GM04504 (cell line): ENCODE measurements around the gene TNC.

ENCODE experiments used
- DNase-seq: peaks from one replicate; pipeline ENCODE4 v3.0.0-alpha.2; 2012; ENCODE audit warnings: low read depth

Gene TNC

DNA sequence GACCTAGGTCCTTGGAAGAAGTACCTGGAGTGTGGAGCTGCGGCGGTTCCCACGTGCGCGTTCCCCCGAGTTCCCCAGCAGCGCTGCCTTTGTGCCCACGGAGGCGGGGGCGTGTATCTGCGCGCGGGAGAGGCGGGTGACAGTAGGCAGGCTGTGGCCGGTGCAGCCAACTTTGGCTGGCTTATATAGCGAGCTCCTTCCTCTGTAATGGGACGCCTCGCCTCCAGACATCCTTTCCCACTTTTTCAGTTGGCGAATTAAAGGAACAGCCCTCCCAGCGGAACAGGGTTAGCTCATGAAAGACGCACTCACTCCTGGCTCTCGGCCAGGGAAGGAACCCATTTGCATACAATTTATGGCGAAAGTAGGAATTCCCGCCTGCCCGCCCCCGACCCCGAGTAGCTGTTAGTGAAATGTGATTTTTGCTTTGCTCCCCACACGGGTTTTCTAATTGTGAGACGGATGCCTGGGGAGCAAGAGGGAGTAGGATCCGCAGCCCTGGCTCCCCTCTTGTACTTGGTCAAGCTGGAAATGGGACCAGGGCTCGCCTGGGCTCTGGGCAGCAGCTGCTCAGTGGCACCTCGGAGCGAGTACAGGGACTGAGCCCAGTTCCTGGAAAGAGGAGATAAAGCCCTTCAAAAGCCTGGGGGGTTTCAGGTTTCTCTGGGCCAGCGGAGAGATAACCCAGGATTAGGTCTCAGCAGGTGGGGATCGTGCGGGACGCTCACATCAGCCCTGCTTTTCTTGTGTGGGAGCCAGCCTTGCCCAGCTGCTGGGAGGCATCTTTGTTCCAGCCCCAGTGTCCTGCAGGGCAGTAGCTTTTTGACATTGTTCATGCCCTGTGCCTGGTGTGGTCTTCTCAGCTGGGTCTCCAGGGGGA, at the start of gene TNC:
Gene TNC, minus strand, starts transcription at position 159 of the 880 bp plus-strand sequence. CDS start 27,139 bp downstream, outside the sequence.
- no peak for DNase-seq

DNA sequence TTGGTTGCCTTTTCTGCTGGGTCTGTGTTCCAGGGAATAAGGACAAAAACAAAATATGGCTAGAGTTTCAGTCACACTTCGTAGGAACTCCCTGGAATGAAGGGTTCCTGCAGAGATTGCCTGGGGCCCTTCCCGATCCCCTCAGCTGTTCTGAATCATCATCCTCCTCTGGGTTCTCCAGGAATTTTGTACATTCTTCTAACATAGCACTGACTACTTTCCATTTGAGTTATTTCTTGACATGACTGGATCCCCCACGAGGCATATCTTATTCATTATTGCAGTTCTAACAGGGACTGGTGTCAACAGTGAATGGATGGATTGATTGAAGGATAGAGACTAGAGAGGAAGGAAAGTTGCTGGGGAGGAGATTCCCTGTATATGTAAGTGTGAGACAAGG, 49.2 kb upstream of the TNC start:
- peak; percentile 62 for DNase-seq

DNA sequence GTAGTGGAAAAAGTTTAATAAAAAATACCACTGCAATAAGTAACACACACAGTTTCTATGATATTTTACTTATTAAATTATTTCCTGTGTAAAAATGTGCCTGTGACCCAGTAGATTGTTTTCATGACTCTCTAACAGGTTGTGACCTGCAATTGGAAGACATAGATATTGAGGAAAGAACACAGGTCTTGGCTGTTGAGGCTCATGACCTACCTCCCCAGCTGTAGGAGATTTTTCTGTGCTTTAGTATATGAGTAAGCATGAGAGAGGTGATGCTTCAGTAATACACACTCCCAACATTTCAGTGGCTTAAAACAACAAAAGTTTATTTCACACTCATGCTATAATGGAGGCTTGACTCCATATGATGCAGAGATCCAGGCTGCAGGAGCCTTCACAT, 47.3 kb upstream of the TNC start:
- no peak for DNase-seq

- no peak for DNase-seq
These were observed 46.6 kb upstream of the TNC start for GRCh38 chr9:115164511-115164974.

GRCh38 chr9:115162946-115163345, 45.0 kb upstream of the TNC start:
- DNase-seq = peak; percentile 45

- no peak for DNase-seq
These were observed 43.5 kb upstream of the TNC start for GRCh38 chr9:115161446-115161845.

- peak; percentile 81 for DNase-seq
These were observed 40.9 kb upstream of the TNC start for GRCh38 chr9:115158661-115159481.

GRCh38 chr9:115157245-115157674, 39.3 kb upstream of the TNC start:
- DNase-seq = peak; percentile 58

GRCh38 chr9:115155037-115155436, 37.1 kb upstream of the TNC start:
- no peak for DNase-seq

- DNase-seq = no peak
These were observed 36.7 kb upstream of the TNC start for GRCh38 chr9:115154617-115155016.

DNA sequence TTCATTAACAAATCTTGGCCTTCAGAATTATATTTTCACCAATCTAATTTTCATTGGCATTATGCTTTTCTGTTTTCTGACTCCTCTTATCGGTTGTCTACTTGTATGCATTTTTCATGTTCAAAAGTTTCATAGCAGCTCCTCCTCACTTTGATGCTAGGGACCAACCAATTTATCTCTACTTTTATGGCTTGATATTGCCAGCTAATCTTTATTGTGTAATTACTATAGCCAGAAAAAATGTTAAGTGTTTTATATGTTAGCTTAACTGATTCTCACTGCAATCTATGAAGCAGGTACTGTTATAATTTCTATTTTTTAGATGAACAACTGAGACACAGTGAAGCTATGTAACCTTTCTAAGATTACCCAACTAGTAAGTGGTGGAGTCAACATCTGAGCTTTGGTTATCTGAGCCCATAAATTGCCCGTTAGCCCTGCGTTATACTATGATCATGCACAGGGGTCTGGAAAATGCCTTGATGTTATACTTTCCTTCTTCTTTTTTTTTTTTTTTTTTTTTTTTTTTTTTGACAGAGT, 34.4 kb upstream of the TNC start:
- DNase-seq = no peak

GRCh38 chr9:115148721-115149120, 30.8 kb upstream of the TNC start:
- DNase-seq = no peak

- DNase-seq = peak; percentile 88
These were observed 28.6 kb upstream of the TNC start for GRCh38 chr9:115146581-115147021.

DNA sequence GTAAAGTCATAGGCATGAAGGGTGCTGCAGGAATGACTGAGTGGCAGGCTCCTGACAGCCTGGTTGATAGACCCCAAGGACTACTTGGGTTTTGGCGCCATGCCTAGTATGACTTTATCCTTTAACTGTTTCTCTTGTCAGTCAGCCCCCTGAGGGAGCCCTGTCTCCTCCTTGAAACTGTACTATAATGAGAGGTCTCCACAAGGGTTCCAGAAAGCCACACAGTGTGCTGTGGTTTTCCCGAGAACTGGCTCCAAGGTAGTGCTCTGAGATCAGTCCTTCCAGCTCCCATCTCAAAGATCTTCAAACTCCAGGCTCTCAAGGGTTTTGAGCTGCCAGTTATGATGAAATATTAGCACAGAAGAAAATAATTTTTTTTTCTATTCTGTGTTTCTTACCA, 26.7 kb upstream of the TNC start:
- no peak for DNase-seq

- DNase-seq = no peak
These were observed 25.7 kb upstream of the TNC start for GRCh38 chr9:115143689-115144088.

DNA sequence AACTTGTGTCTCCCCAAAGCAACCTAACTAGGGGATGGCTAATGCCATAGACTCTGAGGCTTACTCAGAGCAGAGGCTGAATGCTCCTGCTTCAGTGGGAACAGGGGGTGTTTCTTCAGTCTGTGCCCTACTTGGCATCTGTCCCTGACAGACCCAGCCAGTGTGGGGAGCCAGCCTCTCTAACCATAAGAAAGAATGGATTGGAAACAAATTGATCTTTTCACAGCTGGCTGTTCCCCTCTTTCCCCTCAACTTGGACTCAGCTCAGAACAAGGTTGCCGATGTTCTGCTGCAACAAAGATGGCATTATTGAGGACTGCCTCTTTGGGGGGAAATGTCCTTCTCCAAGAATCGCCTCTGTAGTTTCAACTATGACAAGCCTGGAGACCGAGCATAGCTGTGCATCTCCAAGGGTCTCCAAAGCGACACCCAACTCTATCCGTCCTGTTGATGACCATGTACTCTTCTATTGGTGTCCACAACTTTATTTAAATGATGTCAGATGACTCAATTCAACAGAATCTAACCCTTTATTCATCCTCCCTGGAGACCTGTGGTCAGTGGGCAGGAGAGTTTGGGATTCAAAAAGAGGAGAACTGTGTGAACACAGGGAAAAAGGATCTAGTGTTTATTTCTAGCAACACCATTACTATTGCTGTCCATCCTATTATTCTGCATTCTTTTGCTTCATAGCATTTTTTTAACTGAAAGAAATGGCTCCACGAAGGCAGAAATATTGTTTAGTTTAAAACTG, 24.7 kb upstream of the TNC start:
- no peak for DNase-seq

DNA sequence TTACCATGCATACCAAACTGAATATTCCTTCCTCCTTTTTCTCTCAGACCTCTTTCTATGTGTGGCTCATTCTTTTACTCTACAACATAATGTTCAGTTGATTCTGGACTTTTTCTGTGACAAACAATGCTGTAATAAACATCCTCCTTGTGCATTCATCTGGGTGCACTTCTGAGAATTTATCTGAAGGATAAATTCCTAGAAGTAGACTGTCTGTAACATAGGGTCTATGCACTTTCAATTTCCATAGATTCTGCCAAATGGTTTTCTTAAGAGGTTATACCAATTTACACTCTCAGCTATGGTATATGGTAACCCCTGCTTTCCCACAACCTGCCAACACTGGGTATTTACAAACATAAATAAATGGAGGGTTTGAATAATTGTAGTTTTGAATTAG, 24.1 kb upstream of the TNC start:
- no peak for DNase-seq

- DNase-seq = no peak
These were observed 23.7 kb upstream of the TNC start for GRCh38 chr9:115141612-115142011.

GRCh38 chr9:115138151-115138550, 20.2 kb upstream of the TNC start:
- DNase-seq = no peak

DNA sequence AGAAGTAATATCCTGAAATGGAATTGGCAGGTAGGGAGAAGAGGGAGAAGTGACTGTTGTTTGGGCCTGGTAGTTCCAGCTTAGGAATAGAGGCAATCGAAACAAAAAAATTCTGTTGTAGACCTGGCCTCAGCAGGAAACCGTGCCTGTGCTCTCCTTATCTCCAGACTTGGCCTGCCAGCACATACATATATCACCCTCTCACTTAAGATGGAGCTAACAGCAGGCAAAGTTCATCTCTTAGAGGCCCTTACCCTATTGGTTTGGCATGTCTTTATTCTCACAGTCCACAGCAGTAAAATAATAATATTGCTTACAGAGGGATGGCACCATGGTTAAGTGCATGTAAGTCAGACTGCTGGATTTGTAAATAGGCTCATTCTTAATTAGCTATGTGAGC, 19.6 kb upstream of the TNC start:
- no peak for DNase-seq

- DNase-seq = no peak
These were observed 18.1 kb upstream of the TNC start for GRCh38 chr9:115135821-115136778.
